GM19025 (cell line): ENCODE measurements around the gene STAP1.
A peak's percentile ranks its signal among the peaks of the same experiment; 100 is the strongest.

Experiments
- ATAC-seq: cut with Tn5 transposase; IDR thresholded peaks from one replicate; pipeline ENCODE4 v1.9.1; 2021; ENCODE audit warnings: mild to moderate bottlenecking, low read depth, moderate library complexity; ENCODE audit not compliant: unreplicated experiment

Gene STAP1

DNA sequence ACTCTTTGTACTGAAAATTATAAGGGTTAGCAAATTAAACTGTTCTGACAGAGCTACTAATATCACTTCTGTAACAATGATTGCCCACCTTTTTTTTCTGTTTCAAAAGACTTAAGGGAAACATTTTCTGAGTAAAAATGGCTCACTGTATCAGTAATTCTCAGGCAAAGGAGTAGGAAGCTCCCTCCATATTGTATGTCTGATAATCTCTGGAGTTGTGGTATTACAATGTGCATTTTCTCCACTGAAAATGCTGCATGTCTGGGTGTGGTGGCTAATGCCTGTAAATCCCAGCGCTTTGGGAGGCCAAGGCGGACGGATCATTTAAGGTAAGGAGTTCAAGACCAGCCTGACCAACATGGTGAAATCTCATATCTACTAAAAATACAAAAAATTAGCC lies 4.4 kb upstream of the STAP1 start:
- no peak for ATAC-seq

DNA sequence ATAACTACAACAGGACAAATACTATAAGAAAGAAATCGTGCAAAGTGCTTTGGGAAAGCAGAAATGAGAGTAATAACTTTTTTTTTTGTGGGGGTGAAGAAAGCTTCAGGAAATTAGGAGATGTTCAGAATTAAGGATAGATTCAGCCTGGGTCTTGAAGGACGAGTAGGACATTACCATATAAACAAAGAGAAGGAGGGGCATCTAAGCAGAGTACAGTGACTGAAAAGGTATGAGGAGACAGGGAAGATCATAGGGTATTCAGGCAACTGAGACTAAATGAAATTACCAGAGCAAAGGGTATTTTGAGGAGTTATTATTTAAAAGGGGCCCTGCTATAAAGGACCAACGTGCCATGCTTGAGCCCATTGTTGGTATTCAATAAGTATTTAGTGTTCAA lies 3.1 kb upstream of the STAP1 start:
- no peak for ATAC-seq

DNA sequence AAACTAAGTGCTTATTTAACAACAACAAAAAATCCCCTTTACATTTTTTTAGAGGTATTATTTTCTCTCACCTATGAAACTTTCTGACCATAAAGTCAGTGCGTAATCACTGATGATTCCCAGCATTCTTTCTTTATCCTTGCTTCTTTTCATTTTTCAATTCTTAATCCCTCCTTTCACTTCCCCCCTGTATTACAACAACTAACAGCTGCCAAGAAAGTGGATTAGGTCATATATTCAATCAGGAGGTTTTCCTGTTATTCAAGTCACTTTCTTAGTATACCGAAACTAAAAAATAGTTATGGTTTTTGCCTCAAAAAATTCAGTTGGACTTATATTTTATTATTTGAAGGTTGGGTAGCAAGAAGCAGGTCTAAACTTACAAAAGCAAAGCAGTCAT lies 2.1 kb upstream of the STAP1 start:
- ATAC-seq = no peak

GRCh38 chr4:67565284-67565683 lies 6.8 kb downstream of the STAP1 start:
- no peak for ATAC-seq

DNA sequence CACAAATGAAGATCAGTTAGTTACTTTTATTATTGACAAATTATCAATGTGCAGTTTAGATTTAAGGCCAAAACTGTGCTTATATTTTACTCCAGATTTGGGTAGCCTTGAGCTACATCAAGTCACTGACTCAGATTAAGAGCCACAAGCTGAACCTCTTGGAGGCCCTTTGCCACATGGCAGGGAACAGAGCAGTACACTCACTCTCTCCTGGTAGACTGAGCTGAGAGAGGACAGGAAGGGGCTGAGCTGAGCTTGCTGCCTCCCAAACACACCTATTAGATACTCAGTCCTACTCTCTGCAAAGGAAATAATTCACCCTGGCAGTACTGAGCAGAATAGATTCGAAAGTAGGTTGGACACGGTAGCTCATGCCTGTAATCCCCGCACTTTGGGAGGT lies 7.8 kb downstream of the STAP1 start:
- no peak for ATAC-seq

DNA sequence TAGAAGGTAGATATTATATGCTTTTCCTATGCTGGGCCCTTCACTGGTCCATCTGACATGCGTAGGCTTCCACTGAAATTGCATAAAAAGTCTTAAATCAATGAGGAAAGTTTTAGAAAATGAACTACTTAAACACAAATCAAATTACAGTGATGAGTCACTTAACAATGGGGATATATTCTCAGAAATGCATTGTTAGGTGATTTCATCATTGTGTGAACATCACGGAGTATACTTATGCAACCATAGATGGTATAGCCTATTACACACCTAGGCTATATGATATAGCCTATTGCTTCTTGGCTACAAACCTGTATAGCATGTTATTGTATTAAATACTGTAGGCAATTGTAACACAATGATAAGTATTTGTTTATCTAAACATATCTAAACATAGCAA lies 10.3 kb downstream of the STAP1 start:
- ATAC-seq = no peak

GRCh38 chr4:67570537-67570936 lies 12.0 kb downstream of the STAP1 start:
- no peak for ATAC-seq

DNA sequence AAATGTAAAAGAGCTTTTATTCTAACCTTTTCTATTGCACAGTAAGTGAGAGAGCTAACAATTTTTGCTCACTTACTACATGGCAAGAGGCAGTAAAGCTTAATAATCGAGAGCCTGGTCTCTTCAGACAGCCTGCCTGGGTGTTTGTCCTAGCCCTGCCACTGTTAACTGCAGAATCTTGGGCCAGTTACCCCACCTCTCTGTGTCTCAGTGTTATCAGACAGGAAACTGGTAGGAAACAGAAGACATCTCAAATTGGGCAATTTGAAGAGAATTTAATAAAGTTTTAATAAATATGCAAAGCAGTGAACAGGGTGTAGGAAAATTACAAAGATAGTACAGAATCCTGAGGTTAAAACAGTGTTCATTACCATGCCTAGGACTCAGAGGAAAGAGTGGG lies 13.4 kb downstream of the STAP1 start:
- no peak for ATAC-seq

DNA sequence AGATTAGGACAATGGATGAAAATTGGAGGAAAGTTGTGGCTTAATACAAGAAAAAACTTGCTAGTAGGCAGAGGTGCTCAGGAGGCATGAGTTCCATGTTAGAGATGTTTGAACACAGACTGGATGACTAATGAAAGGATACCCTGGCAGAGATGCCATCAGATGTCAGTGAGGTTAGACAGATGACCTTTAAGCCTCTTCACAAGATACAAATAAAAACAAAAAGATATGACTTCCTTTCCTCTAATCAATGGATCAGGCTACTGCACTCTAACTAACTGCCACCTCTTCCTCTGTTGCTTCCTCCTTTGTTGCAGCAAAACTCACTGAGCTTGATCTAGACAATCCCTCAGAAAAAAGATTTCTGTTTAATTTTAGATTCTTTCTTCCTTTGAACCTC lies 14.7 kb downstream of the STAP1 start:
- no peak for ATAC-seq

- ATAC-seq = peak; percentile 91
These were observed 16.9 kb downstream of the STAP1 start for GRCh38 chr4:67575232-67576058.

- ATAC-seq = no peak
These were observed 17.5 kb downstream of the STAP1 start for GRCh38 chr4:67576059-67576466.

DNA sequence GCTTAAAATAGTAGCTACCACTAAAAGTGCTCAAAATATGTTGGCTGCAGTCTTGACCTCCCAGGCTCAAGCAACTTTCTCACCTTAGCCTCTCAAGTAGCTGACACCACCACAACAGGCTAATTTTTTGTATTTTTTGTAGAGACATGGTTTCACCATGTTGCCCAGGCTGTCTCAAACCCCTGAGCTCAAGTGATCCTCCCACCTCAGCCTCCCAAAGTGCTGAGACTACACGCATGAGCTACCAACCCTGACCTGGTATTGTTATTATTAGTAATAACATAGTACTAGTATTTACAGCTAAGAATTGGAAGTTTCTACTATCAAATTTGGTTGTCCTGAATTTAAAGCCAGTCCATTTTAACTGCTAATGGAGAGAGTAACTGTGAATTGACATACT lies 18.0 kb downstream of the STAP1 start:
- ATAC-seq = no peak

- ATAC-seq = peak; percentile 29
These were observed 22.1 kb downstream of the STAP1 start for GRCh38 chr4:67580577-67580976.

GRCh38 chr4:67581208-67581857 lies 22.8 kb downstream of the STAP1 start:
- peak; percentile 58 for ATAC-seq

DNA sequence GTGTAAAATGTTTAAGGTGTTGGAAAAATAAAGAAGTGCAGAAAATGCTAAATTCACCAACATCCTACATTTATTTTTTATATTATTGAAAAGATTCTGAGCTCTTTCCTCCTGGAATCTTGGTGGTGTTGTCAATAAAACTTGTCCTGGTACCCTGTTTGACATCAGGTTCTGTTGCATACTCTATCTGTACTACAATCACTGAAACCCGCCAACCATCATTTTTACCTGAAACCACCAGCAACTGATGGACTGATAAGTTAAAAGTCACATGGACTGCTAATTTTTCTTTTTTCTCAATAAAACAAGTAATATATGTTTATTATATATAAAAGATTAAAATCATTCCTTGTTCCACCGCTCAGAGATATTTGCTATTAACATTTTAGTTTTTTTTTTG lies 23.4 kb downstream of the STAP1 start:
- no peak for ATAC-seq

DNA sequence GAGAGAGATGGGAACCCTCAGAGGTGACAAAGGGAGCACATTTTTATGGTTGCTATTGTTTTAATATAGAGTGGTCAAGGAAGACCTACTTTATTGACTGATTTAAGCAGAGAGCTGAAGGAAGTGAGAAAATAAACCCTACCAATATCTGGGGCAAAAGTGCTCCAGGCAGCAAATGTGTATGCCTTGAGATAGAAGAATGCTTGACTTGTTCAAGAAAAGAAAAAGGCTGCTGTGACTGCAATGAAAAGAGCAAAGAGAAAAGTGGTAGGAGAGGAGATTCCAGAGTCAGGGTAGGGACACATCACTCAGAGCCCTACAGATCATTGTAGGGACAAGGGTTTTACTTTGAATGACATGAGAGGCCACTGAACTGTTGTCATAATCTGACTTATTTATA lies 26.0 kb downstream of the STAP1 start:
- no peak for ATAC-seq

- no peak for ATAC-seq
These were observed 28.6 kb downstream of the STAP1 start for GRCh38 chr4:67587156-67587555.

DNA sequence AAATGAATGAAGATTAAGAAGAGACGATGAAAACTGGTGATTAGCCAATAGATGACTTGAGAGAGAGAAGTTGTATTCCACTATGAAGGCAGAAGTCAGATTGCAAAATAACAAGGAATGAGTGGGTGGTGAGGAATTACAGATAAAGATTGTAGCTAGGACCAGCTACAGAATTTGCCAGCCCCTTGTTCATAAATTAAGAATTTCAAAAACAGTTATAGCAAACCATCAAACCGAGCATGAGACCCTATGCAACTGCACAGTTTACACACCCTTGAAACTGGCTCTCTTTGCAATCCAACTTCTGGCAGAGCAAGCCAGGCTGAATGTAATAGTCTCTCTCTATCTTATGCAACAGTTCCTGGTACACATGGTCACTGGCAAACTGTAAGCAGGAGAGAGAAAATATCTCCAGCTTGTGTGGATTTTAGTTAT lies 35.2 kb downstream of the STAP1 start:
- ATAC-seq = no peak

GRCh38 chr4:67603310-67604028 lies 44.9 kb downstream of the STAP1 start:
- ATAC-seq = no peak

DNA sequence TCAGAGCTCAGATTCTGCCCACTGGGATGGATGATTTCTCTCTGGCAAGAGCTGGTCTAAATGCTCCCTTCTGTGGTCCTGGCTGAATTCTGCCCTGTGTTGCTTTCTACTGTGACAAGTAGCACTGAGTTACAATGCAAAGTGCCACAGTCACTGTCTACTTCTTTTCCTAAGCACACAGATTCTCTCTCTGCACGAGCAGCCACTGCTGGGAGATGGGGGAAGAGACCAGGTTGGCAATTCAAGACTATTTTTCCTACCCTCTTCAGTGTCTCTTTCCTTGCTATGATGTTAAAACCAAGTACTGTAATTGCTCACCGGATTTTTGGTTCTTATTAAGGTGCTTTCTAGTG lies 45.5 kb downstream of the STAP1 start:
- no peak for ATAC-seq

- ATAC-seq = no peak
These were observed 46.2 kb downstream of the STAP1 start for GRCh38 chr4:67604749-67605148.

GRCh38 chr4:67608027-67608426 lies 49.5 kb downstream of the STAP1 start:
- no peak for ATAC-seq
